ENCODE results near the gene APOBEC3A. TPM values are rescaled to one million over a fixed set of nuclear protein-coding genes. Genes with fewer than 3 reads are reported as not detected.
"Not testable (repeated sequence)": the region's sequence is repeated elsewhere in the genome, so short reads cannot be mapped to it uniquely, and the experiment has no call there.

Gene APOBEC3A
- total RNA-seq, 1 donor from 2014 or later: not detected

GRCh38 chr22:38996105-38996504 is 38.7 kb downstream of the APOBEC3A start:
- DNase-seq: no peak
- POLR2A ChIA-PET: no interaction called here
- TF ChIP-seq CTCF (IDR thresholded peaks at IDR 0.05): no peak
- H3K27ac Mint-ChIP-seq: no peak overlapping the region
- peaks cover 3% of the 10 kb centered on the region for H3K9me3 Mint-ChIP-seq
- H3K4me3 Mint-ChIP-seq: no peak overlapping the region
- no peak for ATAC-seq (ENCODE audit: low read depth)
- no peaks in the 10 kb centered on the region for H3K36me3 Mint-ChIP-seq (ENCODE audit: low read depth)
- intact Hi-C loops (cut with micrococcal nuclease): no loop called here
- CTCF ChIA-PET: interaction anchor here (0.8 to 2.1 kb wide), 2 partner anchors 14 to 126 kb away, joined by 3 to 6 read pairs; partner anchors contain the start of gene APOBEC3B
- H3K4me1 Mint-ChIP-seq: peaks cover 5% of the 10 kb centered on the region
- H3K27me3 Mint-ChIP-seq: peaks cover 12% of the 10 kb centered on the region

GRCh38 chr22:38997518-38997917 is 40.1 kb downstream of the APOBEC3A start:
- ATAC-seq (ENCODE audit: low read depth) (no peak), DNase-seq (no peak)
- Mint-ChIP-seq H3K9me3 (peaks cover 3% of the 10 kb centered on the region), H3K27me3 (peaks cover 12% of the 10 kb centered on the region), H3K36me3 (ENCODE audit: low read depth) (no peaks in the 10 kb centered on the region), H3K4me3 (no peak overlapping the region), H3K4me1 (peaks cover 5% of the 10 kb centered on the region), H3K27ac (no peak overlapping the region)
- ChIA-PET POLR2A (no interaction called here), CTCF (interaction anchor here (2.1 kb wide), 1 partner anchor 128 kb away, joined by 6 read pairs; no protein-coding TSS in a partner anchor)
- intact Hi-C loops (cut with micrococcal nuclease): no loop called here
- no peak for TF ChIP-seq CTCF (IDR thresholded peaks at IDR 0.05)

GRCh38 chr22:39003165-39003638 is 45.8 kb downstream of the APOBEC3A start:
- ChIA-PET POLR2A (interaction anchor here (0.5 to 2.7 kb wide), 19 partner anchors 9 to 526 kb away, joined by 3 to 24 read pairs (median 4); partner anchors contain the start of genes CBX6, CBX7 and RPL3), CTCF (interaction anchor here (0.6 to 5.3 kb wide), 26 partner anchors 10 to 951 kb away, joined by 3 to 132 read pairs (median 5); partner anchors contain the start of genes APOBEC3B, APOBEC3C, CBX6 and RPL3)
- H3K4me3 Mint-ChIP-seq: no peak overlapping the region
- no peaks in the 10 kb centered on the region for H3K9me3 Mint-ChIP-seq
- H3K4me1 Mint-ChIP-seq: peaks cover 18% of the 10 kb centered on the region
- H3K27ac Mint-ChIP-seq: peak overlapping the region; percentile 41
- peak; percentile 94 for ATAC-seq (ENCODE audit: low read depth)
- peaks cover under 1% of the 10 kb centered on the region for H3K27me3 Mint-ChIP-seq
- intact Hi-C loops (cut with micrococcal nuclease): loop anchor here (1.0 kb wide), 6 partner anchors 30 to 951 kb away; no protein-coding TSS in a partner anchor
- DNase-seq: peak; percentile 51
- peak; percentile 16 for TF ChIP-seq CTCF (IDR thresholded peaks at IDR 0.05)
- H3K36me3 Mint-ChIP-seq (ENCODE audit: low read depth): no peaks in the 10 kb centered on the region

GRCh38 chr22:39007177-39007576 is 49.8 kb downstream of the APOBEC3A start:
- H3K4me1 Mint-ChIP-seq: peaks cover 32% of the 10 kb centered on the region
- H3K27ac Mint-ChIP-seq: no peak overlapping the region
- ChIA-PET CTCF (interaction anchor here (1.0 to 4.0 kb wide), 10 partner anchors 111 to 312 kb away, joined by 3 to 17 read pairs (median 6); no protein-coding TSS in a partner anchor), POLR2A (no interaction called here)
- no peaks in the 10 kb centered on the region for H3K9me3 Mint-ChIP-seq
- H3K4me3 Mint-ChIP-seq: no peak overlapping the region
- no peak for ATAC-seq (ENCODE audit: low read depth)
- H3K36me3 Mint-ChIP-seq (ENCODE audit: low read depth): no peaks in the 10 kb centered on the region
- no peaks in the 10 kb centered on the region for H3K27me3 Mint-ChIP-seq
- intact Hi-C loops (cut with micrococcal nuclease): loop anchor here (1.0 kb wide), 4 partner anchors 111 to 304 kb away; no protein-coding TSS in a partner anchor
- DNase-seq: no peak
- TF ChIP-seq CTCF (IDR thresholded peaks at IDR 0.05): no peak

GRCh38 chr22:39008271-39008850 is 51.0 kb downstream of the APOBEC3A start:
- H3K9me3 Mint-ChIP-seq; intact Hi-C loops (cut with micrococcal nuclease); DNase-seq; H3K36me3 Mint-ChIP-seq (ENCODE audit: low read depth); ATAC-seq (ENCODE audit: low read depth); H3K27me3 Mint-ChIP-seq; H3K4me3 Mint-ChIP-seq; H3K27ac Mint-ChIP-seq: not testable (repeated sequence)
- peaks cover 36% of the 10 kb centered on the region for H3K4me1 Mint-ChIP-seq
- CTCF ChIA-PET: interaction anchor here (0.7 to 4.0 kb wide), 8 partner anchors 41 to 310 kb away, joined by 3 to 17 read pairs (median 5); no protein-coding TSS in a partner anchor
- POLR2A ChIA-PET: interaction anchor here (0.7 to 1.4 kb wide), 2 partner anchors 90 to 311 kb away, joined by 3 to 4 read pairs; partner anchors contain the start of gene RPL3

Data from activated B cell treated with CpG ODN at 0.5 μM for 24 hours (primary cell).